ENCODE measurements around the gene LGALS3.

Gene LGALS3

GRCh38 chr14:55098561-55098898, 30.5 kb upstream of the LGALS3 start (continued):
- TF ChIP-seq PATZ1 (CRISPR knock-in tag; IDR thresholded peaks at IDR 0.05; ENCODE audit: borderline replicate concordance) = no peak
- TF ChIP-seq ZNF70 (CRISPR knock-in tag; IDR thresholded peaks at IDR 0.05) = no peak
- no peak for TF ChIP-seq ISL1 (CRISPR knock-in tag; IDR thresholded peaks at IDR 0.05)
- no peak for TF ChIP-seq PPARA (CRISPR knock-in tag; IDR thresholded peaks at IDR 0.05; ENCODE audit: borderline replicate concordance)
- no peak for TF ChIP-seq ESRRG (CRISPR knock-in tag; IDR thresholded peaks at IDR 0.05)
- TF ChIP-seq ZC3H10 (CRISPR knock-in tag; IDR thresholded peaks at IDR 0.05) = no peak
- no peak for TF ChIP-seq OSR1 (CRISPR knock-in tag; IDR thresholded peaks at IDR 0.05)

GRCh38 chr14:55099756-55100155, 29.3 kb upstream of the LGALS3 start:
- no peak for ATAC-seq
- TF ChIP-seq ZNF8 (CRISPR knock-in tag; IDR thresholded peaks at IDR 0.05) = no peak
- no peak for TF ChIP-seq OSR1 (CRISPR knock-in tag; IDR thresholded peaks at IDR 0.05)
- TF ChIP-seq ZNF565 (CRISPR knock-in tag; conservative IDR thresholded peaks at IDR 0.05; ENCODE audit: low read depth) = no peak
- TF ChIP-seq ESRRG (CRISPR knock-in tag; IDR thresholded peaks at IDR 0.05) = no peak
- no peak for TF ChIP-seq ISL1 (CRISPR knock-in tag; IDR thresholded peaks at IDR 0.05)
- no peak for TF ChIP-seq CREB5 (CRISPR knock-in tag; IDR thresholded peaks at IDR 0.05; ENCODE audit: low read depth)
- TF ChIP-seq TCF4 (CRISPR knock-in tag; IDR thresholded peaks at IDR 0.05; ENCODE audit: borderline replicate concordance) = no peak

- ATAC-seq = no peak
- TF ChIP-seq OSR1 (CRISPR knock-in tag; IDR thresholded peaks at IDR 0.05) (no peak), PPARA (CRISPR knock-in tag; IDR thresholded peaks at IDR 0.05; ENCODE audit: borderline replicate concordance) (no peak), BACH2 (CRISPR knock-in tag; IDR thresholded peaks at IDR 0.05; ENCODE audit: borderline replicate concordance) (no peak), ZFP3 (CRISPR knock-in tag; IDR thresholded peaks at IDR 0.05) (no peak), ZNF70 (CRISPR knock-in tag; IDR thresholded peaks at IDR 0.05) (no peak), ZNF8 (CRISPR knock-in tag; IDR thresholded peaks at IDR 0.05) (no peak), ZFP30 (CRISPR knock-in tag; IDR thresholded peaks at IDR 0.05) (no peak), ZNF565 (CRISPR knock-in tag; conservative IDR thresholded peaks at IDR 0.05; ENCODE audit: low read depth) (no peak)
These were observed 27.4 kb upstream of the LGALS3 start for GRCh38 chr14:55101698-55102097.

GRCh38 chr14:55102141-55102621, 26.9 kb upstream of the LGALS3 start:
- ATAC-seq = peak; percentile 95
- TF ChIP-seq ZC3H10 (CRISPR knock-in tag; IDR thresholded peaks at IDR 0.05) = no peak
- no peak for TF ChIP-seq PPARA (CRISPR knock-in tag; IDR thresholded peaks at IDR 0.05; ENCODE audit: borderline replicate concordance)
- TF ChIP-seq TCF4 (CRISPR knock-in tag; IDR thresholded peaks at IDR 0.05; ENCODE audit: borderline replicate concordance) = peak; percentile 68; the same call in 1 of the 2 replicates

- TF ChIP-seq ZNF565 (CRISPR knock-in tag; conservative IDR thresholded peaks at IDR 0.05; ENCODE audit: low read depth) (no peak), ISL1 (CRISPR knock-in tag; IDR thresholded peaks at IDR 0.05) (no peak), PPARA (CRISPR knock-in tag; IDR thresholded peaks at IDR 0.05; ENCODE audit: borderline replicate concordance) (no peak), ESRRG (CRISPR knock-in tag; IDR thresholded peaks at IDR 0.05) (no peak), ZNF70 (CRISPR knock-in tag; IDR thresholded peaks at IDR 0.05) (no peak), TOX (CRISPR knock-in tag; IDR thresholded peaks at IDR 0.05; ENCODE audit: borderline replicate concordance) (no peak), TCF4 (CRISPR knock-in tag; IDR thresholded peaks at IDR 0.05; ENCODE audit: borderline replicate concordance) (no peak), ZFP3 (CRISPR knock-in tag; IDR thresholded peaks at IDR 0.05) (no peak), TSHZ2 (CRISPR knock-in tag; IDR thresholded peaks at IDR 0.05) (no peak), RARB (CRISPR knock-in tag; IDR thresholded peaks at IDR 0.05) (no peak), OSR1 (CRISPR knock-in tag; IDR thresholded peaks at IDR 0.05) (no peak), BACH2 (CRISPR knock-in tag; IDR thresholded peaks at IDR 0.05; ENCODE audit: borderline replicate concordance) (no peak), SNAI2 (CRISPR knock-in tag; IDR thresholded peaks at IDR 0.05) (no peak), ARNTL (CRISPR knock-in tag; IDR thresholded peaks at IDR 0.05; ENCODE audit: borderline replicate concordance, low read depth) (no peak), CSRNP3 (CRISPR knock-in tag; IDR thresholded peaks at IDR 0.05) (no peak), ZC3H10 (CRISPR knock-in tag; IDR thresholded peaks at IDR 0.05) (no peak), GLIS3 (CRISPR knock-in tag; IDR thresholded peaks at IDR 0.05) (no peak), CSDC2 (CRISPR knock-in tag; IDR thresholded peaks at IDR 0.05) (no peak), ZNF8 (CRISPR knock-in tag; IDR thresholded peaks at IDR 0.05) (no peak)
- peak; percentile 78 for ATAC-seq
These were observed 25.9 kb upstream of the LGALS3 start for GRCh38 chr14:55103005-55103640.
